Esophagus muscularis mucosa (tissue), 3 donors: ENCODE results near the gene PIGB.
"Not testable (repeated sequence)": the region's sequence is repeated elsewhere in the genome, so short reads cannot be mapped to it uniquely, and the experiment has no call there.

Experiments
- POLR2A ChIP-seq: fragments of 450-650 bp; IDR thresholded peaks from one replicate; pipeline ENCODE4 v1.6.1; 2017; ENCODE audit warnings: antibody characterized with exemption, moderate library complexity, mild to moderate bottlenecking, low read depth
- TF ChIP-seq, protein P1 (sequence below), 3 experiments: fragments of 200-600 bp in 2 of 3; fragments of 450-650 bp in 1 of 3; sonication (generic) in 2 of 3; IDR thresholded peaks; one replicate each; pipeline ENCODE4 v1.5.1; 2017 to 2019; ENCODE audit warnings: antibody characterized with exemption in 3 of 3, mild to moderate bottlenecking in 2 of 3, moderate library complexity in 1 of 3

DNA sequence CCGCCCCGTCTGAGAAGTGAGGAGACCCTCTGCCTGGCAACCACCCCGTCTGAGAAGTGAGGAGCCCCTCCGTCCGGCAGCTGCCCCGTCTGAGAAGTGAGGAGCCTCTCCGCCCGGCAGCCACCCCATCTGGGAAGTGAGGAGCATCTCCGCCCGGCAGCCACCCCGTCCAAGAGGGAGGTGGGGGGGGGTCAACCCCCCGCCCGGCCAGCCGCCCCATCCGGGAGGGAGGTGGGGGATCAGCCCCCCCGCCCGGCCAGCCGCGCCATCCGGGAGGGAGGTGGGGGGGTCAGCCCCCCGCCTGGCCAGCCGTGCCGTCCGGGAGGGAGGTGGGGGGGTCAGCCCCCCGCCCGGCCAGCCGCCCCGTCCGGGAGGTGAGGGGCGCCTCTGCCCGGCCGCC, 16.2 kb upstream of the PIGB start:
- TF ChIP-seq, protein P1, sequence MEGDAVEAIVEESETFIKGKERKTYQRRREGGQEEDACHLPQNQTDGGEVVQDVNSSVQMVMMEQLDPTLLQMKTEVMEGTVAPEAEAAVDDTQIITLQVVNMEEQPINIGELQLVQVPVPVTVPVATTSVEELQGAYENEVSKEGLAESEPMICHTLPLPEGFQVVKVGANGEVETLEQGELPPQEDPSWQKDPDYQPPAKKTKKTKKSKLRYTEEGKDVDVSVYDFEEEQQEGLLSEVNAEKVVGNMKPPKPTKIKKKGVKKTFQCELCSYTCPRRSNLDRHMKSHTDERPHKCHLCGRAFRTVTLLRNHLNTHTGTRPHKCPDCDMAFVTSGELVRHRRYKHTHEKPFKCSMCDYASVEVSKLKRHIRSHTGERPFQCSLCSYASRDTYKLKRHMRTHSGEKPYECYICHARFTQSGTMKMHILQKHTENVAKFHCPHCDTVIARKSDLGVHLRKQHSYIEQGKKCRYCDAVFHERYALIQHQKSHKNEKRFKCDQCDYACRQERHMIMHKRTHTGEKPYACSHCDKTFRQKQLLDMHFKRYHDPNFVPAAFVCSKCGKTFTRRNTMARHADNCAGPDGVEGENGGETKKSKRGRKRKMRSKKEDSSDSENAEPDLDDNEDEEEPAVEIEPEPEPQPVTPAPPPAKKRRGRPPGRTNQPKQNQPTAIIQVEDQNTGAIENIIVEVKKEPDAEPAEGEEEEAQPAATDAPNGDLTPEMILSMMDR (IDR thresholded peaks at IDR 0.05) = not testable (repeated sequence)
- TF ChIP-seq POLR2A = not testable (repeated sequence)
